Activated CD4-positive, alpha-beta T cell treated with anti-CD3 and anti-CD28 coated beads for 48 hours (primary cell): ENCODE data around the gene ANKS6.

Experiments
- DNase-seq: peaks from one replicate; pipeline ENCODE4 v3.0.0-alpha.2; 2020

Gene ANKS6

DNA sequence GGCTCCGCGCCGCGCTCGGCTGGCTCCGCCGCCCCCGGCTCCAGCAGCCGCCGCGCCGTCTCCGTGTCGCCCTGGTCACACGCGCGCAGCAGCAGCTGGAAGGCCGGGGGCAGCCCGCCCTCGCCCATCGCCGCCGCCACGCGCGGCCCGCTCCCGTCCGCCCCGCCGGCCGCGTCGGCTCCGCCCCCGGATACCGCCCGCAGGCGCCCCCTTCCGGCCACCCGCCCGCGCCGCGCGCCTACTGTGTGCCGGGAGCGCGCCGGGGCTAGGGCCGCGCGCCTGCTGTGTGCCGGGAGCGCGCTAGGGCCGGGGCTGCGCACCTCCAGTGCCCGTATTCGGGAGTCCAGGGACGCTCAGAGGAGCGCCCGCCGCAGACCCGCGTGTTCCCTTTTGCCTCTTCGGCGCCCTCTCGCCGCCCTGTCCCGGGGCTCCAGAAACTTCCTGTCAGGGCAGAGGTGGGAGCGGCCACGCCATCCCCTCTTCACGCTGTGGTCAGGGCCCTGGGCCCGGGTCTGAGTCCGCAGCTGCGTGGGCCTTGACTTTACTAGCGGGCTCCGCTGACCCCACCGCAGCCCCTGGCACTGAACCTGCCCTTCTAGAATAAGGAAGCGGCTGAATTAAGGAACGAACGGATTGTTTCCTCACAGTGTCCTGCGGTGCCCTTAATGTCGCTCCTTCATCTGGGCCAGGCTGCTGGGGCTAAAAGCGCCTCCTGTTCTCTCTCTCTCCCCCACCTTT lies at the start of gene ANKS6:
TSS of gene ANKS6 (minus strand) at position 192 of the 738 bp plus-strand sequence. CDS start at position 128, 64 bp downstream.
- DNase-seq = peak; percentile 87

GRCh38 chr9:98846081-98846480 lies 49.7 kb upstream of the ANKS6 start:
- no peak for DNase-seq

GRCh38 chr9:98842510-98842909 lies 46.2 kb upstream of the ANKS6 start:
- DNase-seq = no peak

DNA sequence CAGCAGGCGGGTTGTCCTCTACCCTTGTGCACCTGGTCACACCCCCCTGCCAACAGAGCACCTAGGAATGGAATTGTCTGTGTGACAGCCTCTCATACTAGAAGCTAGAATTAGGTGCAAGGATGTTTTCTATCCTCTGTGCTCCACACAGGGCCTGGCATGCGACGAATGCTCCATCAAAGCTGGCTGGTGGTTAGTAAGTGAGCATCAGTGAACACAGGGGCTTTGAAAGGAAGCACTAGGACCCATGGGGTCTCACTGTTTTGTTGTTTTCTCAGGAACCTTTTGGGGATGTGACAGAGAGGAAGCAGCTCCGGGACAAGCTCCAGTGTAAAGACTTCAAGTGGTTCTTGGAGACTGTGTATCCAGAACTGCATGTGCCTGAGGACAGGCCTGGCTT lies 43.4 kb upstream of the ANKS6 start:
- no peak for DNase-seq

DNA sequence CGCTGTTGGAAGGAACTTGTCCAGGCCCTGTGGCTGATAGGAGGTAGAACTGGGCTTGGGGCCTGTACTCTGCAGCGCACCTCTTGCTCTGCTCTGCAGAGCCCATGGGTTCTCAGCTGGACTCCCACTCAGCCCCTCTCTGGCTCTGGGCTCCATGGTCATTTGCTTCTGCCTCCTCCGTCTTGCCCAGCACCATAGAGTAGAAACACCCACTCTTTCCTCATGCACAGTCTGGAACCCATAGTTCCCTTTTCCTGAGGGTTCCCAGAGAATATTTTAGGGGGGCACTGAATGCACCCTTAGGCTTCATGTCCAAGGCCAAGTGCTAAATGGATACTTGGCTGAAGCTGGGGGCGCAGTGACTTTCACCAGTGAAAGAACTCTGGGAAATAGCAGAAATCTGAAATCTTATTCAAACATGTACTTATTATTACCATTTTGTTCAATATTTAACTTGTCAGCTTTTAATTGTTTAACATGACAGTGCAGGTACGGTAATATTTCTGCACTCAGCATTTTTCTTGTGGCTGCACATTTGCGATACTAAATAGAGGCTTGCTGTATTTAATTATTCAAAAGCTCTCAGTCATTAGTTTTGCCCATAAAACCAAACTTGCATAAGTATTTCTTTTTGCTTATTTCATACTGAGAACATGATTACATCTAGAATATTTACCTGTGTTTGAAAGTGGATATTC lies 42.7 kb upstream of the ANKS6 start:
- DNase-seq = no peak

GRCh38 chr9:98838155-98838867 lies 42.0 kb upstream of the ANKS6 start:
- no peak for DNase-seq

- DNase-seq = no peak
These were observed 41.2 kb upstream of the ANKS6 start for GRCh38 chr9:98837516-98837915.

DNA sequence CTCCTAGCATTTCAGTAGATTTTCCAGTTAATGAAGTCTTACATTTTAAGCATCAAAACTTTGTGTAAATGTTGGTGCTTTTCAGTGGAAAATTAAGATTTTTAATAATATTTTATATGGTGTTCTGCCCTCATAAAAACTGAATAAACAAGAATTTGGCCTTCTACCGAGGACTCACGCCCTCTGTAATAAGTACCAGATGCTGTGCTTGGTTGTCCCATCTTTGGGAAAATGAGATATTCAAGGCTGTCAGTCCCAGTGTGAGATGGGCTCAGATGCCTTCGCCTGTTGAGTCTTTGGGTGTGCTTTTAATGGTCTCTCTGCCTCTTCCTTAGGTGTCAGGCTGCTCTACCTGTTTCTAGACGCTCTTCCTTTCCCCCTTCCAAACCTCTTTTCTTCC lies 39.9 kb upstream of the ANKS6 start:
- DNase-seq = no peak

DNA sequence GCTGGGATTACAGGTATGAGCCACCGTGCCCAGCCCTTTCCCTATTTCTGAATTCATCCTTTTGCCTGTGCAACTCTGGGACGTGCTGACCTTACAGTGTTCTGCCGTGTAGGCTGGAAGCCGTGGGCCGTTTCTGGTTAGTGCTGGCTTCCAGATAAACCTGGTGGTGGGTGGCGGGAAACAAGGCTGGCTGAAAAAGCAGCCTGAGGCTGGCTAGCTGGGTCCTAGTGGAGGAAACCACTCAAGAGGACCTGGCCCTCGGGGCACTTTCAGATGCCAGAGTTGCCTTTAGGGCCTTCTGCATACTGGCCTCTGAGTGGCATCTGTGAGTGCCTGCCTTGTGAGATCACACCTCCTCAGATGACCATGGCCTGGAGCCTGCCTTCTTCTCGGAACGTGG lies 38.0 kb upstream of the ANKS6 start:
- no peak for DNase-seq

GRCh38 chr9:98833090-98833956 lies 37.0 kb upstream of the ANKS6 start:
- DNase-seq = no peak

DNA sequence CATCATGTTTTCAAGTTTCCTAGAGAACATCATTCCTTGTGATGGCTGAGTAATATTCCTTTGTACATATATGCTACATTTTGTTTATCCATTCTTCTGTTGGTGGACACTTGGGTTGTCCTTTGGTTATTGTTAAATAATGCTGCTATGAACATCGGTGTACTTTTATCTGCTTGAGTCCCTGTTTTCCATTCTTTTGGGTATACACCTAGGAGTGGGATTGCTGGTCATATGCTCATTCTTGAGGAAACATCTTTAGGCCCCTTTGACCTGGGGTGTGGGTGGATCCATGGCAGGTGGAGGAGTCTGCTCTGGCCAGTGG lies 36.4 kb upstream of the ANKS6 start:
- DNase-seq = no peak

GRCh38 chr9:98831696-98832095 lies 35.3 kb upstream of the ANKS6 start:
- no peak for DNase-seq

DNA sequence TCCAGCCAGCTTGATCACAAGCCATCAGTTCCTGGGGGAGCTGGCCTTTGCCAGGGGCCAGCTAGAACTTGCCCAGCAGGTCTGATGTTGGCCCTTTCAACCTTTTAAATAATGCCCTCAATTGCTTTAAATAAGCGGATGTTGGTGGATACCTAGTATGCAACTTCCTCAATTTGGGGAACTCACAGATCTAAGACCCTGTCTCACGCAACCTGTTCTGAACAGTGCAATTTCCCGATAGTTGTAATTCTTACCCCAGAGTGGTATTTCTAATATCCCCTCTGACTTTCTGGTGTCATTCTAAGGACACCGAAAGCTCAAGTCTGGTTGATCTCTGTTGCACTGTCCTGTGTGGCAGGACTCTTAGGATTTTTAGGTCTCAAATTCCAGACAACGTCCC lies 34.2 kb upstream of the ANKS6 start:
- DNase-seq = no peak

GRCh38 chr9:98829766-98830165 lies 33.4 kb upstream of the ANKS6 start:
- no peak for DNase-seq

DNA sequence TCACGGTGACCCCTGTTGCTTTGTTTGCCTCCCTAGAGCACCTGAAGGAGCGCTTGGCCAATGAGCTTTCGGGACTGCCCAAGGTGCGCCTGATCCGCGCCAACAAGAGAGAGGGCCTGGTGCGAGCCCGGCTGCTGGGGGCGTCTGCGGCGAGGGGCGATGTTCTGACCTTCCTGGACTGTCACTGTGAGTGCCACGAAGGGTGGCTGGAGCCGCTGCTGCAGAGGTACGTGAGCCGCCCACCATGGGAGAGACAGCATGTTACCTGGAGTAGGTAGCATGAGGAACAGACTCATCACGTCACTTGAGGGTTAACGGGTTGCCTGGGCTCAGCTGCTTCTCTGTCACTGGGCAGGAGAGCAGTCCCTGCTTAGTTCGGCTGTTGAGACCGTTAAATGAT lies 30.4 kb upstream of the ANKS6 start:
- no peak for DNase-seq

- DNase-seq = no peak
These were observed 29.1 kb upstream of the ANKS6 start for GRCh38 chr9:98825414-98825813.

- DNase-seq = no peak
These were observed 27.4 kb upstream of the ANKS6 start for GRCh38 chr9:98823666-98824334.

GRCh38 chr9:98822661-98823060 lies 26.3 kb upstream of the ANKS6 start:
- no peak for DNase-seq

- DNase-seq = no peak
These were observed 25.5 kb upstream of the ANKS6 start for GRCh38 chr9:98821831-98822230.

- no peak for DNase-seq
These were observed 22.9 kb upstream of the ANKS6 start for GRCh38 chr9:98819231-98819630.

- DNase-seq = no peak
These were observed 22.4 kb upstream of the ANKS6 start for GRCh38 chr9:98818764-98819163.

- no peak for DNase-seq
These were observed 19.1 kb upstream of the ANKS6 start for GRCh38 chr9:98815391-98815951.
